NOMO-1 treated with dmso at 0.1 percent for 144 hours (cell line): ENCODE results near the gene KLHDC8A.

ENCODE experiments used
- DNase-seq: peaks from one replicate; lab custom pipeline; 2025; ENCODE audit not compliant: unreplicated experiment; lab: John Stamatoyannopoulos, UW

Gene KLHDC8A

DNA sequence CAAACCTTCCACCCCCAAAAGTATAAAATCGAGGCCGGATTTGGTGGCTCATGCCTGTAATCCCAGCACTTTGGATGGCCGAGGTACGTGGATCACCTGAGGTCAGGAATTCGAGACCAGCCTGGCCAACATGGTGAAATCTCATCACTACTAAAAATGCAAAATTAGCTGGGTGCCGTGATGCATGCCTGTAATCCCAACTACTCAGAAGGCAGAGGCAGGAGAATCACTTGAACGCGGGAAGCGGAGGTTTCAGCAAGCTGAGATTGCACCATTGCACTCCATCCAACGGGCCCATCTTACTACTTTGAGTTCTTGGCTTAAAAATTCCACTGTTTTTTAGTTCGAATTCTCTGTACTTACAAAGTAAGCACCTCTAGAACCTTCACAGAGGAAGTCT lies 11.0 kb downstream of the KLHDC8A start:
- DNase-seq, result no peak

- DNase-seq, result no peak
These were observed 12.4 kb downstream of the KLHDC8A start for GRCh38 chr1:205344066-205344928.

- no peak for DNase-seq
These were observed 13.2 kb downstream of the KLHDC8A start for GRCh38 chr1:205343431-205344065.

DNA sequence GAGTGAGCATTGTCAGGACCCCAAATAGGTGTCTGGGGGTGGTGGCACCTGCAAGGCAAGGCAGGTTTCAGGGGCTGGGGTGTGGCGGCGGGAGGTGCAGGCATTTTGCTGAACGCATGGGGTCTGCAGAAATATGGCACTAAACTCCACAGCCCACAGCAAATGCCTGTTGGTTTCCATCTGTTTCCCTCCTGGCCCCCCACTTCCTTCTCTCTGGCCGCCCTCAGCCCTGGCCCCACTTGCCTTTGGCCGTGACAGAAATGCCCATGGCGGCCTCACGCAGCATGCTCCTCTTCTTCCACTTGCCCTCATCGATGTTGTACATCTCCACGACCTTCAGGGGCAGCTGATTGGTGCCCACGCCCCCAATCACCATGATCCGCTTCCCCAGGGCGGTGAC lies 13.7 kb downstream of the KLHDC8A start:
- no peak for DNase-seq

DNA sequence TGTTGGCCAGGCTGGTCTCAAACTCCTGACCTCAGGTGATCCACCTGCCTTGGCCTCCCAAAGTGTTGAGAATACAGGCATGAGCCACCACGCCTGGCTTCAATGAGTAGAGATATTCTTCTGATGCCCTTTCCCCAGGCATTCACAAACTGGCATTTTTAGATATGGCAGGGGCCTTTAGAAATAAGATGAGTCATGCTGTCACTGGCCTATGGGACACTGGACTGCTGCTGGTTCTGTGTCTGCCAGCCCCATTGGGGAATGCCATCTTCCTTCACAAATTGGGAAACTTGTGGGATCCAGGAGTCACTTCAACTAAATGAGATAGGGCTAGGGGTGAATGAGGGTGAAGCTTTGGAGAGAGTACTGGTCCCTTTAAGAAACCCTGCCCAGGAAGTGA lies 16.0 kb downstream of the KLHDC8A start:
- DNase-seq, result no peak

DNA sequence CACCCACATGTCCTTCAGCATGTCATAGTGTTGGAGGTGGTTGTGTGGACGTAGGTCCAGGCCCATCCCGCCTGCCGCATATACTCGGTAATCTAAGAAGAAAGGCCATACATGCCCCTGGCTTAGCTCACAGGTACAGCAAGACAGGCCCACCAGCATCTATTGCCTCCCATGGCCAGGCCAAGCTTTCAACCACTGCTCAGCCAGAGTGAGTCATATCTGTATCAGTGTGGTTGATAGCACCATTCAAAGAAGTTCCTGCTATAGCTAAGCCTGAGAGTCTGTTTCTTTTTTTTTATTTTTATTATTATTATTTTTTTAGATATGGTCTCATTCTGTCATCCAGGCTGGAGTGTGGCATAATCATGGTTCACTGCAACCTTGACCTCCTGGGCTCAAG lies 17.0 kb downstream of the KLHDC8A start:
- DNase-seq, result no peak

- DNase-seq, result no peak
These were observed 17.5 kb downstream of the KLHDC8A start for GRCh38 chr1:205339197-205339702.

DNA sequence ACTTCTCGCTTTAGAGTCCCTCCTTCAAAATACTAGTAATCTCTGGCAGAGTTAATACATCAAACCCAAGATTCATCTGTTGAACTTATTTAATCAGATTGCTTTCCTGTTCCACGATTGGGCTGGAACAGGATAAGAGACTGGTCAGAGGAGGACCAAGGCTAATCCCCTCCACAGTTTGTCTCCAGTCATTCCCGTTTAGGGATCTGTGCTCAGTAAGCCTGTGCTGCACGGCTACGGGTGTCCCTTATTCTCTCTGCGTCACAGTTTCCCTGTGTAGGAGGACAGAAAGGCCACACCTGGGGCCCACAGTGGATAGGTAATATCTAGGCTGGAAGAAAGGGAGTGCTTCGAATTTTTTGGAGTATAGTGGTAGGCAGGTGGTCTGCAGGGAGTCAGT lies 18.7 kb downstream of the KLHDC8A start:
- no peak for DNase-seq

GRCh38 chr1:205337481-205337880 lies 19.2 kb downstream of the KLHDC8A start:
- no peak for DNase-seq

- peak; percentile 21 for DNase-seq
These were observed 21.0 kb downstream of the KLHDC8A start for GRCh38 chr1:205335692-205336091.

GRCh38 chr1:205332015-205332791 lies 24.5 kb downstream of the KLHDC8A start:
- DNase-seq, result no peak

DNA sequence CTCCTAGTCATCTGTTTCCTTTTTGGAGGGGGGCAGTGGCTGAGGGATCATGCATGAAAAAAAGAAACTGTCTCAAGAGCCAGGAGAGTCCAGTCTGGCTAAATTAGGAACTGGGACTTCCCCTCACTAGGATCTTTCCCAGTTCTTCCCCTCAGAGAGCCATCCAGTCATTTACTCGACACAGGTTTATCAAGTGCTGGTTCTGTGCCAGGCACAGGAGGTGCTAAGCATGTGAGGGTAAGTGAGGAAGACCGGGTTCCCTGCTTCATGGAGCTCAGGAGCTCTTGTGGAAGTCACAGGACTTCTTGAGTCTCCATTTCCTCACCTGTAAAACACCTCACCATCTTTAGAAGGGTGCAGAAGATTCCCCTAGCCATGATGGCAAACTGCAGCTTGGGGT lies 26.6 kb downstream of the KLHDC8A start:
- no peak for DNase-seq

DNA sequence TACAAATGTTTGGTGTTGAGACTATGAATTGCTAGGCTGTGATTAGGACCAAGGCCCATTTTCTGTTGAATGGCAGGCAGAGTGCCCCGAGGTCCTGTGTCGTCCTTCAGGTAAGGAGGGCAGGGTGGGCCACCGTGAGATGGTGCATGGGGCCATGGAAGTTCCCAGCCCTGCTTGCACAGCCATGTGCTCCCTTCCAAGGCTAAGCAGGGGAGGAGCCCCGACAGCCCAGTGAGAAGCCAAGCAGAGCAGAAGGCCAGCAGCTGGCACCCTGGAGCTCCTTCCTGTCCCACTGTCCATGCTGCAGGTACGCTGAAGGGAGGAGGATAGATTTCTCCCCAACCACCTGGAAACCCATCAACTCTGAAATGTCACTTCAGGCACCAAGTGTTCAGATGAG lies 27.0 kb downstream of the KLHDC8A start:
- no peak for DNase-seq

DNA sequence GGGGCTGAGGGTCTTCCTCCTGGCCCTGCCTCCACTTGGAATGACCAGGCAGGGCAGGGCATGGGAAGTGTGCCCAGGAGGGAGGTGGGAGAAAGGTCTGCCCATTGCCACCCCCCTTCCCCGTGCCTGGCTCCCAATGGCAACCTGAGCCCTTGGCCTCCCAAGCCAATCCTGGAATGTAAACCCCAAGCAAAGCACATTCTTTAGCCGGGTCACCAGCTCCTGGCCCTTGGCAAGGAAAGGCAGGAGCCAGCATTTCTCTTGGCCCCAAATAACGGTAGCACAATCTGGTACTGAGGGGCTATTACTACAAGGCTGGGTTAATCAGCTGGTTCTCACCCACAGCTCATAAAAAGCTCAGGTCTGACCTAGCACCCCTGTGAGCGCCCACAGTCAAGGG lies 28.2 kb downstream of the KLHDC8A start:
- no peak for DNase-seq

- no peak for DNase-seq
These were observed 29.8 kb downstream of the KLHDC8A start for GRCh38 chr1:205326812-205327466.

DNA sequence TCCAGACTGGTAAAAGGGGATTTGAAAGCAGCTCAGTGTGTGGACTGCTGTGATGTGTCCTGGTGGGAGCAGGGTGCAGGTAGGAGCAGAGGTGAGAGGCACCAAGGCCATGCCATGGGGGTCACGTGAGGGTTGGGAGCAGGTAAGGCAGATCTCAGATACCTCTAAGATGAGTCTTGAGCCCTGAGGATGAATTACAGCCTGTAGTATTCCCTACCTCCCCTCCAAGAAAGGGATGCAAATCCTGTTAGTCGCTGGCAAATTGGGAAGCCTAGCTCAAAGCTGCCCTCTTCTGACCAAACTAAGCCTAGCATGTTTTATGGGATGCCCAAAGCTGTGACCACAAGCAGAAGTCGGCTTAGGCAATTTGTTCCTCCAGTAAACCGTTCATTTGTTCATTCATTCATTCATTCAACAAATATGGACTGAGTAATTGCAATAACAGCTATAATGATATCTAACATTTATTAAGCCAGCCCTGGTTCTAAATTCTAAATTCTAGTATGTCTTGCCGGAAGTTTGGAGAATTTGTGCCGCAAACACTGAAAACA lies 31.3 kb downstream of the KLHDC8A start:
- DNase-seq, result peak; percentile 40

GRCh38 chr1:205324781-205325180 lies 31.9 kb downstream of the KLHDC8A start:
- DNase-seq, result no peak

GRCh38 chr1:205323794-205324193 lies 32.9 kb downstream of the KLHDC8A start:
- DNase-seq, result no peak

DNA sequence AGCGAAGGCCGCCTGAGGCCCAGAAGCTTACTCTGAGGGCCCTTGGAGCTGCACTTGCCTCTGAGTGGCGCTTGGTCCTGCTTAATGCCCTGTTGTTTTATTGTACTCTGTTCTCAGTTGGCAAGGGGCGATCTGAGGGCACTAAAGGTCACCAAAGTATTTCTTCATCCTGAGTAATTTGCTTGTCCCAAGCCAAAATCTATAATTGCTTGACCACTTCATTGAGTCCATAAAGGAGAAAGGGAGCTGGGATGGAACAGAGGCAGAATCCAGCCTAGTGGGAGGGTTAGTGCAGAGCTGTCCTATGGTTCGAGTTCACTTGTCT lies 34.8 kb downstream of the KLHDC8A start:
- DNase-seq, result no peak

DNA sequence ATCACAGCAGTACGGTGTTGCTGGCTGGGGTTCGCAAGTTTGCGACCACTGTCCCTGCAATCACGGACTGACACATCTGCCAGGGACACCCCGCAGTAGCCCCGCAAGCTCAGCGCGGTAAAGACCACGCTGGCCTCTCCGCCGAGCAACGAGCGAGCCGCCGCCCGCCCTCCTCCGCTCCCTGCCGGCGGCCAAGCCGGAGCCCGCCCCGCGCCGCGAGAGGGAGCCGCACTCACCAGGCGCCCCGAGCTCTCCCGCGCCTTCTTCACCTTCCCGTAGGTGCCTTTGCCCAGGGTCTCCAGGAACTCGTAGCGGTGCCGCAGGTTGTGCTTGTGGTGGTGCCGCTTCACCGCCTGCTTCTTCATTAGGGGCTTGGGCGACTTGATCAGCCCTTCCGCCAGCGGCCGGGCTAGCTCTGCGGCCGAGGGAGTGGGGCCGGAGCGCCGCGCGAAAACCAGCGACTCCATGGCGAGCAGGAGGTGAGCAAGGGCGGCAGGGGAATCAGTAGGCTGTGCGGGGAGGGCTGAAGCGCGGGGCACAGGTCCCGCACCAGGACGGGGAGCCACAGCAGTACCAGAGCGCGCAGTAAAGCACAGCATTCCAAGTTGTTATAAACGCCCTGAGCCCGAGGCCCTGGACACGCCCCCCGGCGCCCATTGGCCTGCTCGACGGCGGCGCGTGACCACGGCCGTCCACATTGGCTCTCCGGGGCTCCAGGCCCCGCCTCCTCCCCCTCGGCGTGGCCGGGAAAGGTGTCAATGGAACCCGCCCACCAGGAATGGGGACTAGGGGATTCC lies 35.4 kb downstream of the KLHDC8A start, which contains the start of gene NUAK2:
NUAK2 (minus strand) TSS at position 584 of the 797 bp plus-strand sequence; CDS start at position 467, 117 bp downstream.
- DNase-seq, result peak; percentile 25
